Measurements from ENCODE around the gene ITPR1. TPM values are rescaled to one million over a fixed set of nuclear protein-coding genes. Genes with fewer than 3 reads are reported as not detected.

ITPR1 gene
- total RNA-seq, 2 donors from 2014 or later = 5.9 TPM

GRCh38 chr3:4866866-4867265, 373.7 kb downstream of the ITPR1 start:
- Histone ChIP-seq H3K27me3 (ENCODE audit: control insufficient read depth, insufficient read depth, low read length, poor library complexity, severe bottlenecking) (no peaks in the 10 kb centered on the region), H3K4me1 (ENCODE audit: control insufficient read depth, insufficient read depth, low read length) (no peaks in the 10 kb centered on the region), H3K36me3 (ENCODE audit: control insufficient read depth, insufficient read depth, low read length) (no peaks in the 10 kb centered on the region), H3K4me3 (ENCODE audit: low read length) (no peak overlapping the region), H3K9me3 (ENCODE audit: control insufficient read depth, low read length) (no peaks in the 10 kb centered on the region), H3K27ac (ENCODE audit: low read depth, low read length) (no peak overlapping the region), H3K9ac (ENCODE audit: extremely low read depth, low read length, poor library complexity, severe bottlenecking) (no peak overlapping the region)
- 93 to 96% methylated on average over 4 to 6 of the region's 6 CpGs for WGBS, 2 experiments (ENCODE audit: insufficient coverage in 1 of 2, insufficient read length in 1 of 2)
- no peak for TF ChIP-seq CTCF (conservative IDR thresholded peaks at IDR 0.05)
- Mint-ChIP-seq H3K36me3 (ENCODE audit: low read depth) (no peaks in the 10 kb centered on the region), H3K27ac (no peak overlapping the region), H3K4me1 (peaks cover 3% of the 10 kb centered on the region), H3K4me3 (no peak overlapping the region), H3K9me3 (peaks cover 1% of the 10 kb centered on the region), H3K27me3 (ENCODE audit: insufficient read depth) (peaks cover 18% of the 10 kb centered on the region)
- DNase-seq = no peak

GRCh38 chr3:4877173-4877787, 384.1 kb downstream of the ITPR1 start:
- H3K36me3 ChIP-seq (ENCODE audit: control insufficient read depth, insufficient read depth, low read length) = no peaks in the 10 kb centered on the region
- H3K27ac ChIP-seq (ENCODE audit: low read depth, low read length) = no peak overlapping the region
- Mint-ChIP-seq H3K4me1 (no peaks in the 10 kb centered on the region), H3K36me3 (ENCODE audit: low read depth) (no peaks in the 10 kb centered on the region), H3K27ac (no peak overlapping the region), H3K9me3 (no peaks in the 10 kb centered on the region), H3K4me3 (no peak overlapping the region), H3K27me3 (ENCODE audit: insufficient read depth) (no peaks in the 10 kb centered on the region)
- H3K27me3 ChIP-seq (ENCODE audit: control insufficient read depth, insufficient read depth, low read length, poor library complexity, severe bottlenecking) = no peaks in the 10 kb centered on the region
- WGBS, 2 experiments (ENCODE audit: insufficient coverage in 1 of 2, insufficient read length in 1 of 2) = 97 to 100% methylated on average over 1 to 3 of the region's 3 CpGs
- TF ChIP-seq CTCF (conservative IDR thresholded peaks at IDR 0.05) = no peak
- DNase-seq = no peak
- no peak overlapping the region for H3K9ac ChIP-seq (ENCODE audit: extremely low read depth, low read length, poor library complexity, severe bottlenecking)
- no peaks in the 10 kb centered on the region for H3K4me1 ChIP-seq (ENCODE audit: control insufficient read depth, insufficient read depth, low read length)
- no peak overlapping the region for H3K4me3 ChIP-seq (ENCODE audit: low read length)
- no peaks in the 10 kb centered on the region for H3K9me3 ChIP-seq (ENCODE audit: control insufficient read depth, low read length)

GRCh38 chr3:4880850-4881249, 387.7 kb downstream of the ITPR1 start:
- Mint-ChIP-seq H3K27ac (no peak overlapping the region), H3K4me3 (no peak overlapping the region), H3K27me3 (ENCODE audit: insufficient read depth) (no peaks in the 10 kb centered on the region), H3K36me3 (ENCODE audit: low read depth) (no peaks in the 10 kb centered on the region), H3K4me1 (peaks cover 10% of the 10 kb centered on the region), H3K9me3 (peaks cover 4% of the 10 kb centered on the region)
- DNase-seq = no peak
- no peak for TF ChIP-seq CTCF (conservative IDR thresholded peaks at IDR 0.05)
- no peaks in the 10 kb centered on the region for H3K4me1 ChIP-seq (ENCODE audit: control insufficient read depth, insufficient read depth, low read length)
- H3K36me3 ChIP-seq (ENCODE audit: control insufficient read depth, insufficient read depth, low read length) = no peaks in the 10 kb centered on the region
- 90 to 96% methylated on average over 6 of the region's 6 CpGs for WGBS, 2 experiments (ENCODE audit: insufficient coverage in 1 of 2, insufficient read length in 1 of 2)
- no peaks in the 10 kb centered on the region for H3K27me3 ChIP-seq (ENCODE audit: control insufficient read depth, insufficient read depth, low read length, poor library complexity, severe bottlenecking)
- peaks cover 4% of the 10 kb centered on the region for H3K9me3 ChIP-seq (ENCODE audit: control insufficient read depth, low read length)
- no peak overlapping the region for H3K4me3 ChIP-seq (ENCODE audit: low read length)
- no peak overlapping the region for H3K27ac ChIP-seq (ENCODE audit: low read depth, low read length)
- H3K9ac ChIP-seq (ENCODE audit: extremely low read depth, low read length, poor library complexity, severe bottlenecking) = no peak overlapping the region
